Kidney capillary endothelial cell (primary cell): ENCODE results near the gene ZC2HC1B.

ENCODE experiments used
- DNase-seq: peaks from one replicate; pipeline ENCODE4 v3.0.0-alpha.2; 2018; ENCODE audit warnings: low spot score

Gene ZC2HC1B

GRCh38 chr6:143963158-143963919 lies 99.1 kb downstream of the ZC2HC1B start:
- no peak for DNase-seq

- no peak for DNase-seq
These were observed 100.4 kb downstream of the ZC2HC1B start for GRCh38 chr6:143964674-143965081.

GRCh38 chr6:143965503-143966171 lies 101.4 kb downstream of the ZC2HC1B start:
- no peak for DNase-seq

GRCh38 chr6:143966312-143966711 lies 102.0 kb downstream of the ZC2HC1B start:
- no peak for DNase-seq

- DNase-seq = no peak
These were observed 103.6 kb downstream of the ZC2HC1B start for GRCh38 chr6:143967706-143968376.

- DNase-seq = no peak
These were observed 104.8 kb downstream of the ZC2HC1B start for GRCh38 chr6:143969077-143969476.

GRCh38 chr6:143970456-143971218 lies 106.4 kb downstream of the ZC2HC1B start:
- no peak for DNase-seq

GRCh38 chr6:143971482-143972205 lies 107.4 kb downstream of the ZC2HC1B start:
- DNase-seq = no peak

GRCh38 chr6:143973097-143973966 lies 109.1 kb downstream of the ZC2HC1B start:
- DNase-seq = no peak

GRCh38 chr6:143974089-143974488 lies 109.8 kb downstream of the ZC2HC1B start:
- no peak for DNase-seq

- no peak for DNase-seq
These were observed 112.6 kb downstream of the ZC2HC1B start for GRCh38 chr6:143976806-143977349.

GRCh38 chr6:143980921-143981320 lies 116.6 kb downstream of the ZC2HC1B start:
- no peak for DNase-seq

GRCh38 chr6:143982968-143983367 lies 118.7 kb downstream of the ZC2HC1B start:
- DNase-seq = no peak

- DNase-seq = no peak
These were observed 120.4 kb downstream of the ZC2HC1B start for GRCh38 chr6:143984666-143985065.

- no peak for DNase-seq
These were observed 122.3 kb downstream of the ZC2HC1B start for GRCh38 chr6:143986463-143987065.
